Lower leg skin (tissue), 4 donors: Measurements from ENCODE around the gene SSTR1. TPM values are rescaled to one million over a fixed set of nuclear protein-coding genes. Genes with fewer than 3 reads are reported as not detected.

Experiments used
- DNase-seq, 2 donors: peaks; one replicate each; pipeline ENCODE4 v3.0.0-alpha.2; 2019; ENCODE audit warnings: low spot score in 2 of 2
- H3K4me3 ChIP-seq: fragments of 200-600 bp; sonication (generic); 2 replicates; pipeline ENCODE4 v1.5.1; 2017; ENCODE audit warnings: mild to moderate bottlenecking, low read depth; ENCODE audit not compliant: poor library complexity, severe bottlenecking
- POLR2A ChIP-seq, 2 donors: fragments of 450-650 bp; IDR thresholded peaks; one replicate each; pipeline ENCODE4 v1.6.1; 2016 to 2017; ENCODE audit warnings: antibody characterized with exemption in 2 of 2, mild to moderate bottlenecking in 1 of 2, moderate library complexity in 1 of 2
- WGBS, 2 donors: methylation state at CpG; one replicate each; pipeline ENCODE4 v1.1.5; 2018; 5-methylcytosine and 5-hydroxymethylcytosine counted together
- intact Hi-C: fragments of 100-400 bp; cut with DNase I; formaldehyde crosslinking; loops from one replicate; pipeline ENCODE4 v1.15.0; 2023; ENCODE audit warnings: low total_unique reads
- total RNA-seq, 4 donors: library from RNA; depleted of rRNA; stranded (reverse); fragments of >200 nt; gene quantifications; one replicate each; pipeline ENCODE4 v1.1.0, GENCODE V29; 2016
- TF ChIP-seq, protein P1 (sequence below), 3 donors: fragments of 450-650 bp; IDR thresholded peaks; one replicate each; pipeline ENCODE4 v1.5.1; 2016; ENCODE audit warnings: antibody characterized with exemption in 3 of 3, mild to moderate bottlenecking in 3 of 3, moderate library complexity in 2 of 3

Gene SSTR1
- total RNA-seq, 4 donors from 2014 or later, result 0.07 to 1.2 (median 0.49) TPM

DNA sequence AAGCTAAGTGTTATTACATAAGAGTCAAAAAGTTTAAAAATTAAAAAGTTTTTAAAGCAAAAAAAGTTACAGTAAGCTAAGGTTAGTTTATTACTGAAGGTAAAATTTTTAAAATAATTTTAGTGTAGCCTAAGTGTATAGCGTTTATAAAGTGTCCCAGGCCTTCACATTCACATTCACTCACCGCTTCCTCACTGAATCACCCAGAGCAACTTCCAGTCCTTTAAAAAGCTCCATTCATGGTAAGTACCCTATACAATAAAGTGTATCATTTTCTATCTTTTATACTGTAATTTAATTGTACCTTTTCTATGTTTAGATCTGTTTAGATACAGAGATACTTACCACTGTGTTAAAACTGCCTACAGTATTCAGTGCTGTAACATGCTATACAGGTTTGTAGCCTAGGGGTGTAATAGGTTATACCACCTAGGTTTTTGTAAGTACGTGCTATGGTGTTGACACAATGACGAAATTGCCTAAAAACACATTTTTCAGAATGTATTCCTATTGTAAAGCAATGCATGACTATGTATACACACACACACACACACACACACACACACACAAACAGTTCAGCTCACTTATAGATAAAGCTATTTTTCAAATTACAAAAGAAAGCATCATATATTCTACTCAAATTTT is 44.5 kb downstream of the SSTR1 start:
- 71 to 72% methylated on average over 4 of the region's 4 CpGs for WGBS, 2 donors
- H3K4me3 ChIP-seq, result no peak overlapping the region
- DNase-seq, result no peak
- TF ChIP-seq, protein P1, sequence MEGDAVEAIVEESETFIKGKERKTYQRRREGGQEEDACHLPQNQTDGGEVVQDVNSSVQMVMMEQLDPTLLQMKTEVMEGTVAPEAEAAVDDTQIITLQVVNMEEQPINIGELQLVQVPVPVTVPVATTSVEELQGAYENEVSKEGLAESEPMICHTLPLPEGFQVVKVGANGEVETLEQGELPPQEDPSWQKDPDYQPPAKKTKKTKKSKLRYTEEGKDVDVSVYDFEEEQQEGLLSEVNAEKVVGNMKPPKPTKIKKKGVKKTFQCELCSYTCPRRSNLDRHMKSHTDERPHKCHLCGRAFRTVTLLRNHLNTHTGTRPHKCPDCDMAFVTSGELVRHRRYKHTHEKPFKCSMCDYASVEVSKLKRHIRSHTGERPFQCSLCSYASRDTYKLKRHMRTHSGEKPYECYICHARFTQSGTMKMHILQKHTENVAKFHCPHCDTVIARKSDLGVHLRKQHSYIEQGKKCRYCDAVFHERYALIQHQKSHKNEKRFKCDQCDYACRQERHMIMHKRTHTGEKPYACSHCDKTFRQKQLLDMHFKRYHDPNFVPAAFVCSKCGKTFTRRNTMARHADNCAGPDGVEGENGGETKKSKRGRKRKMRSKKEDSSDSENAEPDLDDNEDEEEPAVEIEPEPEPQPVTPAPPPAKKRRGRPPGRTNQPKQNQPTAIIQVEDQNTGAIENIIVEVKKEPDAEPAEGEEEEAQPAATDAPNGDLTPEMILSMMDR (IDR thresholded peaks at IDR 0.05), result no peak
- no peak for TF ChIP-seq POLR2A (IDR thresholded peaks at IDR 0.05)
- intact Hi-C loops, result no loop called here

DNA sequence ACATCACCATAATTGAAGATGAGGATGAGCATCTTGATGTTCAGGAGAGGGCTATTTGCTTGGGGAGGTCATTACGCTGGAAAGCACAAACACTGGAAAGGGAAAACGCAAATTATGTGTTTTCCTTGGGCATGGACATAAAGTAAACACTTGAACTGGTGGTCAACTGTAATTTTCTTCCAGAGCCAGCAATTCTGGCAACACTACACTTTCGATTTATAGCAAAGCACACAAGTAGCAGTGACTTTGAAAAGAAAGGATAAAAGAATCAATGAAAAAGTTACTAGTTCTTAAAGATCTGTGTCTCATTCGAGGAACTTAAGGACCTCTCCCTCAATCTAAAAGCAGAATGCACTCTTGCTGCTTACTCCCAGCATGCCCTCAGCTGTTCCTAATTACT is 46.0 kb downstream of the SSTR1 start:
- H3K4me3 ChIP-seq, result no peak overlapping the region
- 72 to 77% methylated on average over 4 of the region's 4 CpGs for WGBS, 2 donors
- intact Hi-C loops, result no loop called here
- TF ChIP-seq, protein P1 (IDR thresholded peaks at IDR 0.05), result no peak
- DNase-seq, result no peak

DNA sequence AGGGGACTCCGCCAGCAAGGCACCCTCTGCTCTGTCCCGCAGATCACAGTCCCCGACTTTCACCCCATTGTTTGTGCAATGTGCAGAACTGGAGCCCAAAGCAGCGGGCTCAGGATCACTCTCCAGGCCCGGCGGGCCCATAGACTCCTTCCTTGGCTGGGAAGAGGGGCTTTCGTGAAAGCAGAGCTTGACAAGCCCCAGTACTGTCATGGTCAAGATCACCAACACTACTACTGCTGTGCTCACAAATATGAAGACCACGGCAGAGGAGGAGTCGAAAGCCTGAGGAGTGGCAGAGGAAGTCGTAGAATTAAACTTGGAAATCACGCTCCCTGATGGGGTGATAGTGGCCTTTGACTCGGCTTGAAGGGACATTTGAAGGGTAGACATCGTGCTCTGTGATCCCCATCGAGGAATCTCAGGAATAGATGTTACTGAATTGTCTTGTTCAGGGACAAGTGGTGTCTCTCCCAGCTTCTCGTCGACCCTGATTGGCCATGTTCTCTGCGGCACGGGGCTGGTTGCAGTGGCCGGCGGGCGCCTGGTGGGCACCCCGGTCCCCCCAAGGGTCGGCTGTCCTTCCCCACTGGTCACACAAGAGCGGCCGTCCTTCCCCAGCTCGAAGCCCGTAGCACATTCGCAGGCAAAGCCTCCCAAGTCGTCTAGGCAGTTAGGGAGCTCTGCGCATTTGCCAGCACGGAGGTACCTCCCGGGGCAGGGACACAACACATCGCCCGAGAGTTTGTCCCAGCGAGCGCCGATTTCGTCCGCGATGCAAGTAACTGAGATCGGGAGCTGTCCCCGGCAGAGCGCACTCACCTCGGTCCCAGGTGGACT is 47.1 kb downstream of the SSTR1 start:
- peak overlapping the region; percentile 16 for H3K4me3 ChIP-seq
- TF ChIP-seq, protein P1 (IDR thresholded peaks at IDR 0.05), result no peak
- TF ChIP-seq POLR2A (IDR thresholded peaks at IDR 0.05), result no peak
- 29 to 49% methylated on average over 24 to 41 of the region's 44 CpGs for WGBS, 2 donors
- DNase-seq, result peak in 1 of 2 donors; percentile 83
- intact Hi-C loops, result no loop called here

DNA sequence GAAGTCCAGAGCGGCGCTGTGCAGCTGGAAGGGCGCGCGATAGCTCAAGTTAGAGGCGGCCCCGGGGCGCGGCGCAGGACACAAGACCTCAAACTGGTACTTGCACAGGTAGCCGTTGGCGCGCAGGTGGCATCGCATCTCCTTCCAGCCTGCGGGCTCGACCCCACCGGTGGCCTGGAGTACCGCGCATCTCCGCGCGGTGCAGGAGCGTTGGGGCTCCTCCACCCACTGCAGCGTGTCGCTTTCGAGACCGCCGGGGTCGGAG is 47.6 kb downstream of the SSTR1 start:
- WGBS, 2 donors, result 0 to 11% methylated on average over 15 to 17 of the region's 29 CpGs
- intact Hi-C loops, result no loop called here
- no peak for DNase-seq
- peak overlapping the region; percentile 16 for H3K4me3 ChIP-seq
- TF ChIP-seq, protein P1 (IDR thresholded peaks at IDR 0.05), result no peak
- TF ChIP-seq POLR2A (IDR thresholded peaks at IDR 0.05), result no peak

DNA sequence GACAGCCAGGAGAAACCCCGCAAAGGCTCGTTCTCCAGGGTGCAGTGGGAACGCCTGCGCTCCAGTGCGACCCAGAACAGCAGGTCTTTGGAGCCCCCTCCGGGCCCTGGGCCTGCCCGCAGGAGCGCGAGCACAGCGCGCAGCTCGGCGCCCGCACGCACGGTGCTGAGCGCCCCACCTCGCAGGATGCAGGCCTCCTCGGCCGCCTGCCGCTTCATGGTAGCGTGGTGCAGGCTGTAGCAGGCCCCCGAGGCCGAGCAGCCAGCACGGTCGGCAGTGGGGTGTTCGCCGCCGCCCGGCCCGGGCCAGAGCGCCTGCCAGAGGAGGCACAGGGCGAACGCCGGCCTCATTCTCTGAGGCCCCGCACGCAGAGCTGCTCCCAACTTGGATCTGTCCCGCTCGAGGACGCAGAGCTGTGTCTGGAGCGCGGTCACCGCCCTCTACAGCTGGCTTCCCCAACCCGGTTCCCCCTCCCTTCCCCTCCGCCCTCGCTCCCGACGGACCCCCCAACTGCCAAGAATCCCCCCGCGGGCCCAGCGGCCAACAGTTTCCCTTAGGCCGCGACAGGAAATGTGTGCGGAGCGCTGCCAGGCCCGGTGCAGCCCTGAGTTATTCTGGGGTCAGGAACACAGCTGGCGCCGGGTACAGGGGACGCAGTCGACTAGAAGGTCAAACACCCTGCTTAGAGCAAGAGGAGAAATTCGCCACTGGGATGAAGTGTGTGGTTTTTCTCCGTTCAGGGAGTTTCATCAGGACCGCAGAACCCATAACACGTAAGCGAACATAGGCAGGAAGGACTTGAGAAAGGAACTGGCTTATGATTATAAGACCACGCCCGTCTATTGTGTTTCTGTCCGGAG is 48.2 kb downstream of the SSTR1 start, which contains the start of gene CLEC14A:
Gene CLEC14A (minus strand): TSS at position 421 of the 860 bp plus-strand sequence. CDS start 71 bp downstream, at position 350.
- intact Hi-C loops, result no loop called here
- 32 to 42% methylated on average over 21 to 35 of the region's 68 CpGs for WGBS, 2 donors
- peak within 1 kb of the TSS; percentile 16 for H3K4me3 ChIP-seq
- no peak for TF ChIP-seq POLR2A (IDR thresholded peaks at IDR 0.05)
- peak; percentile 25 to 89 for DNase-seq

DNA sequence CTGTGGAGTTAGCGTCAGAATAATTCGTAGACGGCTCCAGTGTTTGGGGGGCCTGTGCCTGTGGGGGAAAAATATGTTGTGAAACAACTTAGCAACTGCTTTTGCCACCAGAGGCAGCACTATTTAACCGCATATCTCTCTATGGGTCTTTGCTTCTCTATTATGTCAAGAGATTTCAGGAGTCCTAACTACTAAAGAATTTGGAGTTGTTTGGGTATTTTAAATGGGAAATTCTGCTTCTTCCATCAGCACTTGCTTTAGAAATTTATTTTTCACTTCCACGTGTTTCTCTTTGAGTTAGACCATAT is 48.8 kb downstream of the SSTR1 start:
- no peak for TF ChIP-seq POLR2A (IDR thresholded peaks at IDR 0.05)
- TF ChIP-seq, protein P1 (IDR thresholded peaks at IDR 0.05), result no peak
- no peak for DNase-seq
- WGBS, 2 donors, result 61 to 68% methylated on average over 5 of the region's 5 CpGs
- intact Hi-C loops, result no loop called here
- H3K4me3 ChIP-seq, result no peak overlapping the region
